ENCODE results near the gene PRSS33.
A peak's percentile ranks its signal among the peaks of the same experiment; 100 is the strongest.

DNA sequence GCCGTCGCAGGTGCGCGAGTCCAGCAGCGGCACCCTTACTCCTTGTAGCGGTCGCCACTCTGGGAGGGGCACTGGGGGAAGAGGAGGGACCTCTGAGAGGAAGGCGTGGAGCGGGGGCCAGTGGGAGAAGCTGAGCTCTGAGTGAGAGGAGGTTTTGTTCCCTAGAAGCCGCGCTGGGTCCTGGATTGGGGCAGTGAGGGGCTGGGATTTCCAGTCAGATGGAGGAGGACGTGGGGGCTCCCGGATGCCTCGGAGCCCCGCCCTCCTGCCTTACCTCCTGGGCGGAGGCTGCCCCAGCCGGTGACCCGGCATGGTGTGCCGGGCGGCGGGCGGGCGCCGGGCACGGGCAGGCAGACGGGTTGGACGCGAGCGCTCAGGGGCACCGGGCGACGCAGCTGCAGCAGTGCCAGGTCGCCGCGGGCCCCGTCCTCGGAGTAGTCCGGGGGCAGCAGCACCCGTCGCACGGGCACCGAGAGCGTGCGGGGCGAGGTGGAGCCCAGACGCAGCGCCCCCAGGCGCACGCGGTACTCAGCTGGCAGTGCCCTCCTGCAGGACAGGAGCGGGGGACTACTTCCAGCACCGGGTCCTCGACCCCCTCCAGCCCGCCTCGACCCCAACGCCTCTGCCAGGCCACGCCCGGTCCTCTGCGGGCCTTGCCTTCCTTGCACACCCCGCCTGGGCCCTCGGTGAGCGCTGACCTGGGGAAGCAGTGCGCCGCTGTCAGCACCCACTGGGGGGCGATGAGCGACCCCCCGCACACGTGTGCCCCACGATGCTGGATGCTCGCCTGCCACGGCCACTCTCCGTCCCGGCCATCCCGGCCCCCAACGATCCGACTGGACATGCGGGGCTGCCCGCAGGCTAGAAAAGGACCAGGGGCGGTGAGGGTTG, 2.0 kb downstream of the PRSS33 start:
- TF ChIP-seq, protein P1, sequence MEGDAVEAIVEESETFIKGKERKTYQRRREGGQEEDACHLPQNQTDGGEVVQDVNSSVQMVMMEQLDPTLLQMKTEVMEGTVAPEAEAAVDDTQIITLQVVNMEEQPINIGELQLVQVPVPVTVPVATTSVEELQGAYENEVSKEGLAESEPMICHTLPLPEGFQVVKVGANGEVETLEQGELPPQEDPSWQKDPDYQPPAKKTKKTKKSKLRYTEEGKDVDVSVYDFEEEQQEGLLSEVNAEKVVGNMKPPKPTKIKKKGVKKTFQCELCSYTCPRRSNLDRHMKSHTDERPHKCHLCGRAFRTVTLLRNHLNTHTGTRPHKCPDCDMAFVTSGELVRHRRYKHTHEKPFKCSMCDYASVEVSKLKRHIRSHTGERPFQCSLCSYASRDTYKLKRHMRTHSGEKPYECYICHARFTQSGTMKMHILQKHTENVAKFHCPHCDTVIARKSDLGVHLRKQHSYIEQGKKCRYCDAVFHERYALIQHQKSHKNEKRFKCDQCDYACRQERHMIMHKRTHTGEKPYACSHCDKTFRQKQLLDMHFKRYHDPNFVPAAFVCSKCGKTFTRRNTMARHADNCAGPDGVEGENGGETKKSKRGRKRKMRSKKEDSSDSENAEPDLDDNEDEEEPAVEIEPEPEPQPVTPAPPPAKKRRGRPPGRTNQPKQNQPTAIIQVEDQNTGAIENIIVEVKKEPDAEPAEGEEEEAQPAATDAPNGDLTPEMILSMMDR (conservative IDR thresholded peaks at IDR 0.05; ENCODE audit: low read depth, low read length): peak; percentile 46
- TF ChIP-seq EZH2 (IDR thresholded peaks at IDR 0.05; ENCODE audit: borderline replicate concordance, low read depth, low read length, poor library complexity, severe bottlenecking): peak; percentile 51
